ENCODE measurements around the gene CSTB.

DNA sequence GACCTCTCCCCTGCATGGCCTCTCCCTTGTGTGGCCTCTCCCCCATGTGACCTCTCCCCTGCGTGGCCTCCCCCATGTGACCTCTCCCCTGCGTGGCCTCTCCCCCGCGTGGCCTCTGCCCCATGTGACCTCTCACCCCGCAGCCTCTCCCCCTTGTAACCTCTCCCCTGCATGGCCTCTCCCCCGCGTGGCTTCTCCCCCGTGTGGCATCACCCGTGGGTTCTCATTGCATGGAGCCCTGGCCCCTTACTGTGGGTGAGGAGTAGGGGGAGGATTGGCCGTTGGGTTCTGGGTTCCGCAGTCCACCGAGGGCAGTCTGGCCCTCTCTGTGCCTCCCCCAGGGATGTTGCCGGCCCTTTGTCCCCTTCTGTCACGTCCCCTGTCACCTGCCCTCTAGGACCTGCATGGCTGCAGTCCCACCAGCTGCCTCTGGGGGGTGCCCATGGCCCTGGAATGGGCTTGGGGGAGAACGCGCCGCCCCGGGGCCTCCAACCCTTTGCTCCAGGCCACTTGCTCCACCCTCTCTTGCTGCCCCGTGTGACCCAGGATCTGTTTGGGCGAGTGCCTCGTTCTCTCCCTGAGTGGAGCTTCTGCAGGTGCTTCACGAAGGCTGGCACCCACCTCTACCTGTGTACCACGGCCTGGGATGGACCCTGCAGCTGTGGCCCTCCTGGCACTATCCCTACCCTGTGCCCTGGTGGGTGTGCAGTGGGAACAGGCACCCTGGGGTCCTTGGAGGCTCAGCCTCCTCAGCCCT lies 34.6 kb upstream of the CSTB start:
- TF ChIP-seq JUND (IDR thresholded peaks at IDR 0.05) (no peak), TAF1 (conservative IDR thresholded peaks at IDR 0.05) (no peak), SP1 (IDR thresholded peaks at IDR 0.05) (peak; percentile 24), RAD21 (IDR thresholded peaks at IDR 0.05) (peak; percentile 98 to 99), HNF4A (conservative IDR thresholded peaks at IDR 0.05) (peak; percentile 45 to 60), GABPA (IDR thresholded peaks at IDR 0.05 in 1 of 2, conservative IDR thresholded peaks at IDR 0.05 in 1 of 2) (no peak), FOXA1 (IDR thresholded peaks at IDR 0.05) (no peak), YY1 (IDR thresholded peaks at IDR 0.05) (no peak), RXRA (IDR thresholded peaks at IDR 0.05) (peak; percentile 55 to 80)
- TF ChIP-seq, protein P1, sequence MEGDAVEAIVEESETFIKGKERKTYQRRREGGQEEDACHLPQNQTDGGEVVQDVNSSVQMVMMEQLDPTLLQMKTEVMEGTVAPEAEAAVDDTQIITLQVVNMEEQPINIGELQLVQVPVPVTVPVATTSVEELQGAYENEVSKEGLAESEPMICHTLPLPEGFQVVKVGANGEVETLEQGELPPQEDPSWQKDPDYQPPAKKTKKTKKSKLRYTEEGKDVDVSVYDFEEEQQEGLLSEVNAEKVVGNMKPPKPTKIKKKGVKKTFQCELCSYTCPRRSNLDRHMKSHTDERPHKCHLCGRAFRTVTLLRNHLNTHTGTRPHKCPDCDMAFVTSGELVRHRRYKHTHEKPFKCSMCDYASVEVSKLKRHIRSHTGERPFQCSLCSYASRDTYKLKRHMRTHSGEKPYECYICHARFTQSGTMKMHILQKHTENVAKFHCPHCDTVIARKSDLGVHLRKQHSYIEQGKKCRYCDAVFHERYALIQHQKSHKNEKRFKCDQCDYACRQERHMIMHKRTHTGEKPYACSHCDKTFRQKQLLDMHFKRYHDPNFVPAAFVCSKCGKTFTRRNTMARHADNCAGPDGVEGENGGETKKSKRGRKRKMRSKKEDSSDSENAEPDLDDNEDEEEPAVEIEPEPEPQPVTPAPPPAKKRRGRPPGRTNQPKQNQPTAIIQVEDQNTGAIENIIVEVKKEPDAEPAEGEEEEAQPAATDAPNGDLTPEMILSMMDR (IDR thresholded peaks at IDR 0.05; ENCODE audit: low read depth, low read length, missing input control), result peak; percentile 98
- TF ChIP-seq, protein P2, sequence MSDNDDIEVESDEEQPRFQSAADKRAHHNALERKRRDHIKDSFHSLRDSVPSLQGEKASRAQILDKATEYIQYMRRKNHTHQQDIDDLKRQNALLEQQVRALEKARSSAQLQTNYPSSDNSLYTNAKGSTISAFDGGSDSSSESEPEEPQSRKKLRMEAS (IDR thresholded peaks at IDR 0.05), result no peak
- TF ChIP-seq, protein P3, sequence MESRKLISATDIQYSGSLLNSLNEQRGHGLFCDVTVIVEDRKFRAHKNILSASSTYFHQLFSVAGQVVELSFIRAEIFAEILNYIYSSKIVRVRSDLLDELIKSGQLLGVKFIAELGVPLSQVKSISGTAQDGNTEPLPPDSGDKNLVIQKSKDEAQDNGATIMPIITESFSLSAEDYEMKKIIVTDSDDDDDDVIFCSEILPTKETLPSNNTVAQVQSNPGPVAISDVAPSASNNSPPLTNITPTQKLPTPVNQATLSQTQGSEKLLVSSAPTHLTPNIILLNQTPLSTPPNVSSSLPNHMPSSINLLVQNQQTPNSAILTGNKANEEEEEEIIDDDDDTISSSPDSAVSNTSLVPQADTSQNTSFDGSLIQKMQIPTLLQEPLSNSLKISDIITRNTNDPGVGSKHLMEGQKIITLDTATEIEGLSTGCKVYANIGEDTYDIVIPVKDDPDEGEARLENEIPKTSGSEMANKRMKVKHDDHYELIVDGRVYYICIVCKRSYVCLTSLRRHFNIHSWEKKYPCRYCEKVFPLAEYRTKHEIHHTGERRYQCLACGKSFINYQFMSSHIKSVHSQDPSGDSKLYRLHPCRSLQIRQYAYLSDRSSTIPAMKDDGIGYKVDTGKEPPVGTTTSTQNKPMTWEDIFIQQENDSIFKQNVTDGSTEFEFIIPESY (IDR thresholded peaks at IDR 0.05), result no peak
- TF ChIP-seq, protein P4, sequence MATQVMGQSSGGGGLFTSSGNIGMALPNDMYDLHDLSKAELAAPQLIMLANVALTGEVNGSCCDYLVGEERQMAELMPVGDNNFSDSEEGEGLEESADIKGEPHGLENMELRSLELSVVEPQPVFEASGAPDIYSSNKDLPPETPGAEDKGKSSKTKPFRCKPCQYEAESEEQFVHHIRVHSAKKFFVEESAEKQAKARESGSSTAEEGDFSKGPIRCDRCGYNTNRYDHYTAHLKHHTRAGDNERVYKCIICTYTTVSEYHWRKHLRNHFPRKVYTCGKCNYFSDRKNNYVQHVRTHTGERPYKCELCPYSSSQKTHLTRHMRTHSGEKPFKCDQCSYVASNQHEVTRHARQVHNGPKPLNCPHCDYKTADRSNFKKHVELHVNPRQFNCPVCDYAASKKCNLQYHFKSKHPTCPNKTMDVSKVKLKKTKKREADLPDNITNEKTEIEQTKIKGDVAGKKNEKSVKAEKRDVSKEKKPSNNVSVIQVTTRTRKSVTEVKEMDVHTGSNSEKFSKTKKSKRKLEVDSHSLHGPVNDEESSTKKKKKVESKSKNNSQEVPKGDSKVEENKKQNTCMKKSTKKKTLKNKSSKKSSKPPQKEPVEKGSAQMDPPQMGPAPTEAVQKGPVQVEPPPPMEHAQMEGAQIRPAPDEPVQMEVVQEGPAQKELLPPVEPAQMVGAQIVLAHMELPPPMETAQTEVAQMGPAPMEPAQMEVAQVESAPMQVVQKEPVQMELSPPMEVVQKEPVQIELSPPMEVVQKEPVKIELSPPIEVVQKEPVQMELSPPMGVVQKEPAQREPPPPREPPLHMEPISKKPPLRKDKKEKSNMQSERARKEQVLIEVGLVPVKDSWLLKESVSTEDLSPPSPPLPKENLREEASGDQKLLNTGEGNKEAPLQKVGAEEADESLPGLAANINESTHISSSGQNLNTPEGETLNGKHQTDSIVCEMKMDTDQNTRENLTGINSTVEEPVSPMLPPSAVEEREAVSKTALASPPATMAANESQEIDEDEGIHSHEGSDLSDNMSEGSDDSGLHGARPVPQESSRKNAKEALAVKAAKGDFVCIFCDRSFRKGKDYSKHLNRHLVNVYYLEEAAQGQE (IDR thresholded peaks at IDR 0.05), result no peak
- TF ChIP-seq, protein P5, sequence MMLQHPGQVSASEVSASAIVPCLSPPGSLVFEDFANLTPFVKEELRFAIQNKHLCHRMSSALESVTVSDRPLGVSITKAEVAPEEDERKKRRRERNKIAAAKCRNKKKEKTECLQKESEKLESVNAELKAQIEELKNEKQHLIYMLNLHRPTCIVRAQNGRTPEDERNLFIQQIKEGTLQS (IDR thresholded peaks at IDR 0.05), result no peak
